Duodenal mucosa (tissue), 2 donors: ENCODE data around the gene SUV39H2.

Experiments used
- H3K27ac ChIP-seq: one replicate; pipeline ENCODE4 v1.7.0; 2013; ENCODE audit warnings: low read depth, low read length
- H3K27me3 ChIP-seq, 2 donors: one replicate each; pipeline ENCODE4 v1.7.0; 2013; ENCODE audit warnings: low read length in 2 of 2, control low read depth in 1 of 2; ENCODE audit not compliant: insufficient read depth in 2 of 2, control insufficient read depth in 1 of 2
- H3K36me3 ChIP-seq, 2 donors: one replicate each; pipeline ENCODE4 v1.7.0; 2013; ENCODE audit warnings: low read length in 2 of 2, control low read depth in 1 of 2; ENCODE audit not compliant: insufficient read depth in 2 of 2, control insufficient read depth in 1 of 2
- H3K4me1 ChIP-seq, 2 donors: one replicate each; pipeline ENCODE4 v1.7.0; 2013; ENCODE audit warnings: low read length in 2 of 2, control low read depth in 1 of 2; ENCODE audit not compliant: insufficient read depth in 2 of 2, control insufficient read depth in 1 of 2
- H3K4me3 ChIP-seq, 2 donors: one replicate each; pipeline ENCODE4 v1.7.0; 2013; ENCODE audit warnings: low read length in 2 of 2, low read depth in 1 of 2
- H3K9ac ChIP-seq, 2 donors: one replicate each; pipeline ENCODE4 v1.7.0; 2013; ENCODE audit warnings: low read length in 2 of 2, low read depth in 1 of 2
- H3K9me3 ChIP-seq, 2 donors: one replicate each; pipeline ENCODE4 v1.7.0; 2013; ENCODE audit warnings: low read length in 2 of 2, control low read depth in 1 of 2; ENCODE audit not compliant: control insufficient read depth in 1 of 2

Gene SUV39H2

DNA sequence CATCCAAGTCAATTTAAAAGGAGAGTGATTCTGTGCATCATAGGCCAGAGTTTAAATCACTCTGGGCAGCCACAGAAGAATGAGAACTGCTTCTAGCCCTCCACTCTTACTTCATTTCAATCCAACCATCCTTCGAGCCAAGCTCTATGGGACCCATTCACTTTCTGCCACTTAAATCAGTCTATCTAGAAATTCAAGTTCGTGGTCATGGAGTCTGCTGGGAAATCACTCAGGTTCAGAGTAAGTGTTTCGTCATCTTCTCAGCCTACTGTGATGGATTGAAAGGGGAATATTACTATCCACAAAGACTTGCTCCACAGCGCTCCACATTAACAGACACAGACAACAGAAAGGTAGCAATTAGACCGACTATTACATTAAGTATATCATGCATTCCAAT is 70.6 kb downstream of the SUV39H2 start:
- H3K36me3 ChIP-seq, result peaks cover 19 to 41% of the 10 kb centered on the region in 2 donors
- no peaks in the 10 kb centered on the region for H3K9me3 ChIP-seq
- peaks cover 12 to 14% of the 10 kb centered on the region in 2 donors for H3K4me1 ChIP-seq
- H3K27me3 ChIP-seq, result no peaks in the 10 kb centered on the region
- H3K9ac ChIP-seq, result no peak overlapping the region
- H3K27ac ChIP-seq, result no peak overlapping the region
- H3K4me3 ChIP-seq, result no peak overlapping the region

DNA sequence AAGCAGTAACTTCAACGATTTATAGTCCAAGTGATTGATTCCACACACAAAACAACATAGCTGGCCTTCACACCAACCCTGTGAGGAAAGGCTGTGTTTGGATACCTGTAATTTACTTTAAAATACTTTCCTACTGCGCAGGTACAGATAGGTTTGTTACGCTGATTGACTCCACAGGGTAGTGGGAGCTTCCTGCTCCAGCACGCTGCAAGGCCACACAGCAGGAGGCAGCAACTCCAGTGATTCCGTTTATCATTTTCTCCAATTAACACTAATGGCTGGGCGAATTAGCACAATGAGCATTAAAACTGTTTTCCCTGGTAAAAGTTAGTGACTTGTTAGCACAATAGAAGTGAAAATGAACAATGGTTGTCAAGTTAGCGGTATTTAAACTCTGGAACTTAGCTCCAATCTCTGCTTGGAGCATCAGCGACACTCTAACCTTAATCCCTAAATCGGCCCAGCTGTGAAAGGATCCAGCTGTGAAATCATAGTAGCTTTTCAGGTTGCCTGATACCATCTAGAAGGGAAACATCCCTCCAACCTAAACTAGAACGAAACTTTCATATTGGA is 74.3 kb downstream of the SUV39H2 start:
- Histone ChIP-seq H3K27me3 (no peaks in the 10 kb centered on the region), H3K27ac (peak overlapping the region; percentile 79), H3K4me3 (peak overlapping the region; percentile 73 to 82), H3K9me3 (no peaks in the 10 kb centered on the region), H3K9ac (peak overlapping the region; percentile 61 to 74), H3K4me1 (peaks cover 12 to 20% of the 10 kb centered on the region in 2 donors), H3K36me3 (peaks cover 5 to 11% of the 10 kb centered on the region in 2 donors)

DNA sequence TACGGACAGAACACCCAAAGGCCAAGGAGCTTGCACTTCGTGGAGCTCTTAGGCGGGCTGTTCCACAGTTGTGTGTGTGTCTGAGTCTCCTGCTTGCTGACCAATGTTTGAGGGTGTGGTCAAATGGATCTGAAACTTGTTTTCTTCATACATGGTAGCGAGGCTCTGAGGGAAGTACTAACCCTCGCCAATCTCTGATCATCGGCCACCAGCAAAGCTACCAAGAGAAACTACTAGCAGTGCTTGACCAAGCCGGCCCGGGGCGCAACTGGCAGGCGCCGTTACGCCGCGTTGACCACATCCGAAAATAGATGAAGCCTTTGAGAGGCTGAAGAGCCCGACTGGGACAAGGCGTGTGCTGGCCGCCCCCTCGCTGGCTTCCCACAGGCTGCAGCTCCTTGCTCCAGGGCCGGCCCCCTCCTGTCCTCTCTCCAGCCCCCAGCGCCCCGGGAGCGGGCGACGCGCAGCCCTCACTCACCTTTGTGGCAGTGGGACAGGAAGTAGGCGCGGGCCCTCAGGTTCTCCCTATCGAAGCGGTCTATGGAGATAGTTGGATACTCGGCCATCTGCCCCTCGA is 74.8 kb downstream of the SUV39H2 start:
- Histone ChIP-seq H3K9ac (peak overlapping the region; percentile 61 to 74), H3K9me3 (no peaks in the 10 kb centered on the region), H3K36me3 (peaks cover 5% of the 10 kb centered on the region in 2 donors), H3K4me3 (peak overlapping the region; percentile 73 to 82), H3K4me1 (peaks cover 12 to 20% of the 10 kb centered on the region in 2 donors), H3K27me3 (no peaks in the 10 kb centered on the region), H3K27ac (peak overlapping the region; percentile 79)
